Hepatocyte (in vitro differentiated cells): Measurements from ENCODE around the gene CDH4.

Source experiments
- EZH2phosphoT487 ChIP-seq: fragments of 200-600 bp; sonication (generic); IDR thresholded peaks from one replicate; pipeline ENCODE4 v1.6.1; 2018; ENCODE audit warnings: antibody characterized with exemption, mild to moderate bottlenecking, low read depth, moderate library complexity; ENCODE audit not compliant: unreplicated experiment, severe bottlenecking
- TF ChIP-seq, protein P1 (sequence below): fragments of 200-600 bp; sonication (generic); IDR thresholded peaks from 2 replicates; pipeline ENCODE4 v1.5.1; 2016; ENCODE audit warnings: antibody characterized with exemption, mild to moderate bottlenecking; ENCODE audit not compliant: poor library complexity

DNA sequence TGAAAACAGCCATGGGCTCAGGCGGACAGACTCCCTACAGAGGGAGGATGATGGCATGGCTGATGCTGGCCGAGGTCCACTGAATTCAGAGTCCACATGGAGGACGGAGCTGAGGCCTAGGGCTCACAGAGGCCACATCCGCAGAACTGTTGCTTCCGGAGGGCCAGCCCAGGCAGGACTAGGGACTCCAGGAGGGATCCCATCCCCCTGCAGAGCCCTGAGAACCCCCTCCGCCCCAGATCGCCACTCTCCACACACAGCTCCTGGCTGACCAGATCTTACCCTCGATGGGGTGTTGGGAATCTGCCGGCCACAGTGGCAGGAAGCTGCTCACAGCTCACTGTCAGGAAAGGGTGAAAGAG is 414.4 kb downstream of the CDH4 start:
- TF ChIP-seq, protein P1, sequence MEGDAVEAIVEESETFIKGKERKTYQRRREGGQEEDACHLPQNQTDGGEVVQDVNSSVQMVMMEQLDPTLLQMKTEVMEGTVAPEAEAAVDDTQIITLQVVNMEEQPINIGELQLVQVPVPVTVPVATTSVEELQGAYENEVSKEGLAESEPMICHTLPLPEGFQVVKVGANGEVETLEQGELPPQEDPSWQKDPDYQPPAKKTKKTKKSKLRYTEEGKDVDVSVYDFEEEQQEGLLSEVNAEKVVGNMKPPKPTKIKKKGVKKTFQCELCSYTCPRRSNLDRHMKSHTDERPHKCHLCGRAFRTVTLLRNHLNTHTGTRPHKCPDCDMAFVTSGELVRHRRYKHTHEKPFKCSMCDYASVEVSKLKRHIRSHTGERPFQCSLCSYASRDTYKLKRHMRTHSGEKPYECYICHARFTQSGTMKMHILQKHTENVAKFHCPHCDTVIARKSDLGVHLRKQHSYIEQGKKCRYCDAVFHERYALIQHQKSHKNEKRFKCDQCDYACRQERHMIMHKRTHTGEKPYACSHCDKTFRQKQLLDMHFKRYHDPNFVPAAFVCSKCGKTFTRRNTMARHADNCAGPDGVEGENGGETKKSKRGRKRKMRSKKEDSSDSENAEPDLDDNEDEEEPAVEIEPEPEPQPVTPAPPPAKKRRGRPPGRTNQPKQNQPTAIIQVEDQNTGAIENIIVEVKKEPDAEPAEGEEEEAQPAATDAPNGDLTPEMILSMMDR = no peak
- TF ChIP-seq EZH2phosphoT487 = no peak
